Raji (cell line): ENCODE data around the gene DHX36.

Experiments
- POLR2A ChIP-seq: IDR thresholded peaks from 2 replicates; pipeline ENCODE4 v1.6.1; 2011; ENCODE audit warnings: low read depth, low read length, control low read depth; ENCODE audit not compliant: insufficient read depth

DHX36 gene

GRCh38 chr3:154323891-154324738, at the start of gene DHX36:
DHX36 (minus strand) TSS chr3:154324487; CDS start chr3:154324416, 71 bp downstream.
- TF ChIP-seq POLR2A, result peak; percentile 80

DNA sequence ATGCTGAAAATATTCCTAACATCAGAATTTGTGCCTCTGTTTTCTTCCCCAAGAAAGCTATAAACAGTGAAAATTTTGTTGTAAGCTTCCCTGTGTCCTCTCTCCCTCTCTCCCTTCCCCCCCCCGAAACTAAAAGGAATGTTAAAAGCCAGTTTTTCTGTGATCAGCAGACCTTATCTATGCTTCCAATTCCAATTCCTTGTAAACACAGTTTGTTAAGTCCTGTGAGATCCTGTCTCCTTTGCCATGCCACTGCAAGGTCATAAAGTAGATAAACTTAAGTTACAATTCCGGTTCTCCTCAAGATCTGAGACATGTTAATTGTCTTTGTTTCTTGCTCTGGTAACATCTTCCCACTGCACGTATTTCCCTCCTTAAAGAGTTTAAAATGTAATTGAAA, 42.9 kb upstream of the DHX36 start:
- no peak for TF ChIP-seq POLR2A

DNA sequence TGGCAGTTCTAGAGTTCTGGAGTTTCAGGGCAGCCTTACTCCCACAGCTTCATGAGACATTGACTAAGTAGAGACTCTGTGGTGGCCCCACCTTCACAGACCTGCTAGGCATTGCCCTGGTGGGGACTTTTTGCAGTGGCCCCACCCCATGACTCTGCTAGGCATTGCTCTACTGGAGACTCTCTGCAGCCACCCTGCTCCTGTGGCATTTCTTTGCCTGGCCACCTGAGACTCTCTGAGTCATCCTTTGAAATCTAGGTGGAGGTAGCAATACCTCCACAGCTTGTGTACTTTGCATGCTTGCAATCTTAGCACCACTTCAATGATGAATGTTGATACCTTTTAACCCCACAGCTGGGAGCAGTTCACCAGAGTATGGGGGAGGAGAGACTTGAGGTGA, 40.6 kb upstream of the DHX36 start:
- no peak for TF ChIP-seq POLR2A

DNA sequence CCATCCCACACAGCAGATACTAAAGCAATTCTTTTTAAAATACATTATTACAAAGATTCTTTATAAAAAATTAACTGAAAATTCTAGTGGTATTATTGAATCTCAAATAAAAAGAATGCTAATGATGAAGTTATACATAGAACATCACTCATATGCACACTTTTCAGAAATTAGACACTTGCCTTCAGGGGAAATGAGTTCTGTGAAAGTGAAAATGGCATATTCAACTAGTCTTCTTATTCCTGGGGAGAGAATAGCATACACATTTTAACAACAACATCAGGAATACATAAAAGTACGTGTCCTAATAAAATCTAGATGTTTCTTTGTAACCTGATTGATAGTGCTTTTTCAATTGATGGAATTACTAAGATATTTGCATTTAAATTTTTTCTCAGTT, 36.8 kb upstream of the DHX36 start:
- TF ChIP-seq POLR2A, result no peak

GRCh38 chr3:154356009-154356408, 31.7 kb upstream of the DHX36 start:
- TF ChIP-seq POLR2A, result no peak

DNA sequence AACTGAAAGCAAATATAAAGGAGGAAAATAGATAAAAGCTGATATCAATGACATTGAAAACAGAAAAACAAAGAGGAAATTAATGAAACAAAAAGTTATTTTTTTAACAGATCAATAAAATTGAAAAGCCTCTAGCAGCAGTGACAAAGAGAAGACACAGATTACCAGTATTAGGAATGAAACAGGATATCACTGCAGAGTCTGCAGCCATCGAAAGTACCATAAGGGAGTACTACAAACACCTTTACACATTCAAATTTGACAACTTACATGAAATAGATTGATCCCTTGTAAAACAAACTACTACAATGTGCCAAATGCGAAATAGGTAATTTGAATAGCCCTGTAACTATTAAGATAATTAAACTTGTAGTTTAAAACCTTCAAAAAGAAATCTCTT, 24.9 kb upstream of the DHX36 start:
- TF ChIP-seq POLR2A, result no peak

- no peak for TF ChIP-seq POLR2A
Measured at GRCh38 chr3:154345422-154346122, 21.3 kb upstream of the DHX36 start.

GRCh38 chr3:154338570-154338969, 14.3 kb upstream of the DHX36 start:
- no peak for TF ChIP-seq POLR2A

- TF ChIP-seq POLR2A, result no peak
Measured at GRCh38 chr3:154338008-154338407, 13.7 kb upstream of the DHX36 start.

DNA sequence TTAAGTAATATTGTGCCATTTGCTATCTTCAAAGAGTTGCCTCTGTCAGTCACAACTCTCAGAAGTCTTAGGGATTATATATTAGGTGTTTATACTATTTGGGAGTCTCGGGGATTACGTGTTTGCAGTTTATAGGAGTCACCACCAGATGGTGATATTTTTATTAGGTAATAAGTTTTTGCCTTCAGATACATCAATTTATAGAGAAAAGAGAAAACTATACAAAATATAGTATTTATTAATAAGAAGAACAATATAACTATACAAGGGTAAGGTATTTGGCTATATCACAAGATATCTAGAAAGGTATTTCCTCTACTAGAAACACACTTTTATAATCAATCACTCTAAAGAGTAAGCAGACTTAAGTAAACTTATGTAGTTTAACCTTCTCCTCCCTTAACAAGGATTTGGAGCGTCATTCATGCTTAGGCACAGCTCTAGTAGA, 10.7 kb upstream of the DHX36 start:
- TF ChIP-seq POLR2A, result no peak

DNA sequence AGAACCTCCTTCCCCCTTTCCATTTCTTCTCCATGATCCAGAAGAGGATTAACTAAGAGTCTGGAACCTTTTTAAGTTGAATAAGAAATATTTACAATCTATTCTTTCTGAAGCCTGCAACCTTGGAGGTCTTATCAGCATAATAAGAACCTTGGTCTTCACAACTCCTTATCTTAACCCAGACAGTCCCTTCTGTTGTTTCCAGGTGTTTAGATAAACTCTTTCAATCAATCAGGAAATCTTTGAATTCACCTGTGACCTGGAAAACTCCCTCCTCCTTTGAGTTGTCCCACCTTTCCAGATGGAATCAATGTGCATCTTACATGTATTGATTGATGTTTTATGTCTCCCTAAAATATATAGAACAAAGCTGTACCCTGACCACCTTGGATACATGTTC, 3.6 kb upstream of the DHX36 start:
- no peak for TF ChIP-seq POLR2A

DNA sequence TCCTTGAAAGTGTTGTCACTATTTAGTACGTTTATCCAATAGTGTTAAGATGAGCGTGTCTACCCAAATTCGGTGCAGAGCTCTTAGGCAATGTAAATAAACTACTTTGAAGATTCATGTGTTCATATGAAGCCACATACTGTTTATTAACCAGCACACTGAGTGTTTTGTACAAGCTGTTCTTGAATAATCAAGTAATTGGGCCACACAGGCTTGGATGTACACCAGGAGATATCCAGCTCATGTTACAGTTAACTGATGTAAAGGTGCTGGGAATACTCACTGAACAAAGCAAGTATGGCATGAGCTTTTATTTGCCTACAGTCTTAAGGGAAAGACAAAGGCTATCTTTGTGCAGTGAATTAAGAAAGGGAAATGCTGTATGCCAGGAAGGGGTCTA, 632 bp upstream of the DHX36 start:
- TF ChIP-seq POLR2A, result no peak

DNA sequence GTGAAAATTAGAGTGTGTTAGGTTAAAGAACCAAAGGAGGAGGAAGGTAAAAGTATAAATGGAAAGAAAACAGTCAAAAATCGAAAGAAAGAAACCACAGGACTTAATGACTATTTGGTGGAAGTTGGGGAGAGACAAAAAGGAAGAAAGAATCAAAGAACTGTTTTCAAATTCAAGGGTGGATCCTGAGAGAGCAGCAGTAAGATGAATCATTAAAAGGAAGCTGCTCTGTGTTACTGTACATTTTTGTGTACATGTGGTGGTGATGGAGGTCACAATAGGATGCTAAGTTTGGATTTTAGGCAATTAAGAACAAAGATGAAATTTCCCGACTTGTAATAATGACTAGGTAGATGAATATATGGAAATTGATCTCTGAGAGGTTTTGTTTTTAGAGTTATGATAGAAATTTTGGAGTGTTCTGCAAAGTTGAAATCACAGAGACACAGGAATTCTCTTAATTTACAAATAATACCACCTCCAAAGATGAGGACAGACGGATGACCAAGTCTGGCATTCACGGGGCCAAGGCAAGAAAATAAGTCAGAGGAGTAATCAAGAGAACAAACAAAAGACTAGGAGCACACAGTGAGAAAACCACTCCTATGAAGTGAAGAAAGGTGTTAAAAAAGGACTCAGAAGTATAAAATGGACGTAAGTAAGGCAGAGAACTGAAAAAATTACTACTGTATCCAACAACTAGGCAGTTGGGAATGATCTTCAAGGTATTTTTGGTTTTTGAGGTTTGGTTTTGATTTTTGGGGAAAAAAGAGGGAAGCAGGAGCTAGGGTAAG, 7.1 kb downstream of the DHX36 start:
- no peak for TF ChIP-seq POLR2A

DNA sequence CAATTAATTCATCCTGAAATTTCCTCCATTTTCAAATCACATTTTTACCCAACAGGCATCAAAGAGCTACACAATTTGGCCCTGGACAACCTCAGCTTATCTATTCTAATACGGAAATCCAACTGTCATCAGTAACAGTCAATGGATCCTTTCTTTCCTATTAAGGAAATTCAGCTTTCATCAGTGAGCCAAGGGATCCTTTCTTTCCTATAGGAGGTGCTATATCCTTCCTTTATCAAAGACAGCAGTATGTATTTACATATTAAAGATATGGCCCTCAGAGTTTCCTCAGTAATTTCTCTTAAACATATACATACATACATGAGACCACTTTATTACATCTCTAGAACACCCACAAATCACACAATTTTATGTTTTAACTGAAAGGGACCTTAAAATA, 10.1 kb downstream of the DHX36 start:
- TF ChIP-seq POLR2A, result no peak

- no peak for TF ChIP-seq POLR2A
Measured at GRCh38 chr3:154310840-154311239, 13.4 kb downstream of the DHX36 start.

DNA sequence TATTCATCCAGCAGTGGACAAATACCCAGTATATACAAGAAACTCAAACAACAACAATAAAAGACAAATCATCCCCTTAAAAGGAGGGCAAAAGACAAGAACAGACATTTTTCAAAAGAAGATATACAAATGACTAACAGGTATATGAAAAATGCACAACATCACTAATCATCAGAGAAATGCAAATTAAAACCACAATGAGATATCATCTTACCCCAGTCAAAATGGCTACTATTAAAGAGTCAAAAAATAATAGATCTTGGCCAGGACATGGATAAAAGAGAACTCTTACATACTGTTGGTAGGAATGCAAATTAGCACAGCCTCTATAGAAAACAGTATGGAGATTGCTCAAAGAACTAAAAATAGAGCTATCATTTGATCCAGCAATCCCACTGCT, 16.9 kb downstream of the DHX36 start:
- TF ChIP-seq POLR2A, result no peak

GRCh38 chr3:154304936-154305335, 19.4 kb downstream of the DHX36 start:
- TF ChIP-seq POLR2A, result no peak
